Measurements from ENCODE around the gene R3HDML. TPM values are rescaled to one million over a fixed set of nuclear protein-coding genes. Genes with fewer than 3 reads are reported as not detected.

R3HDML gene
- total RNA-seq, 2 donors from 2014 or later, result not detected

GRCh38 chr20:44392088-44392775 lies 55.4 kb downstream of the R3HDML start:
- H3K27ac ChIP-seq, result no peak overlapping the region
- H3K36me3 ChIP-seq (replicated peaks in 1 of 2; ENCODE audit: insufficient read depth in 1 of 2, low read depth in 2 of 2), result no peaks in the 10 kb centered on the region
- H3K9me3 ChIP-seq, result no peaks in the 10 kb centered on the region
- 93 to 94% methylated on average over 8 of the region's 8 CpGs for WGBS, 2 donors
- no peaks in the 10 kb centered on the region for H3K27me3 ChIP-seq
- no peak for DNase-seq
- no peak for TF ChIP-seq CTCF (IDR thresholded peaks at IDR 0.05)
- TF ChIP-seq POLR2A (IDR thresholded peaks at IDR 0.05), result no peak
- no peak for ATAC-seq
- intact Hi-C loops (cut with DNase I), result no loop called here
- H3K4me1 ChIP-seq, result peaks cover 38% of the 10 kb centered on the region
- no peak overlapping the region for H3K4me3 ChIP-seq

- peaks cover 38% of the 10 kb centered on the region for H3K4me1 ChIP-seq
- WGBS, 2 donors, result 35% methylated on average over 5 of the region's 5 CpGs; no CpG with 5 or more reads in 1 of the 2 donors
- no peaks in the 10 kb centered on the region for H3K36me3 ChIP-seq (replicated peaks in 1 of 2; ENCODE audit: insufficient read depth in 1 of 2, low read depth in 2 of 2)
- TF ChIP-seq POLR2A (IDR thresholded peaks at IDR 0.05) (no peak), CTCF (IDR thresholded peaks at IDR 0.05) (no peak)
- DNase-seq (peak in 3 of 4 donors; percentile 19 to 50 (median 40)), ATAC-seq (no peak)
- no peak overlapping the region for H3K4me3 ChIP-seq
- H3K9me3 ChIP-seq, result no peaks in the 10 kb centered on the region
- H3K27ac ChIP-seq, result no peak overlapping the region
- no peaks in the 10 kb centered on the region for H3K27me3 ChIP-seq
- intact Hi-C loops (cut with DNase I), result no loop called here
Measured at GRCh38 chr20:44392776-44393607, 56.1 kb downstream of the R3HDML start.

DNA sequence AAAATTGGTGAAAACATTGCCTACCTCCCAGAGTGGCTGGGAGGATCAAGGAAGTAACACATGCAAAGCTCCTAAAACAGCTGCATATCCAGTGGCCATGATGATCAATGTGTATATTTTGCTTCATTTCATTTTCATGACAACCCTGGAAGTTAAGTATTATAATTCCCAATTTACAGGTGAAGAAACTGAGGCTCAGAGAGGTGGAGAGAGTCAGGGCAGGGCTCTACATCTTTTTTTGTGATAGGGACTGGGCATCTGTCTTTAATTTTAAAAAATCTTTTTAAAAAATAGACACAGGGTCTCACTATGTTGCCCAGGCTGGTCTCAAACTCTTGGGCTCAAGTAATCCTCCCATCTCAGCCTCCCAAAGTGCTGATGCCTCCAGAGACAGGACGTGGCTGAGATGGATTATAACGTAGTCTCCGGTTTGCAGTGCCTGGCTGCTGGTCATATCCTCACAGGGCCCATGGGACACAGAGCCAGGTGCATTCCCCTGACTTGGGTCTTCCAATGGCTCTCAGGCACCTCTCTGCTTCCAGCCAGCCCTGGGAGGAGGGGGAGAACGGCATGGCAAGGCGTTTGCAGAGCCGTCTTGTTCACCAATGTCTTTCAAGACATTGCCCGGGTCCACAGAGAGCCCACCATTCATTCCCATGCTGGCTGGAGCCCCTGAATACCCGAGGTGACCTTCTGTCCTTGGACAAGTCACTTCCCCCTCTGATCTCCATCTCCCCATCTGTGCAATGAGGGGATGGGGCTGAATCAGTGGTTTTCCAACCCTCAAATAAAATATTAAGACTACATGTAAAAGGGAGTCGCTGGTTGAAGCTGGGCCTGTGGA lies 57.0 kb downstream of the R3HDML start:
- 68 to 69% methylated on average over 8 to 9 of the region's 9 CpGs for WGBS, 2 donors
- Histone ChIP-seq H3K27ac (no peak overlapping the region), H3K27me3 (no peaks in the 10 kb centered on the region), H3K9me3 (no peaks in the 10 kb centered on the region), H3K4me3 (no peak overlapping the region), H3K36me3 (replicated peaks in 1 of 2; ENCODE audit: insufficient read depth in 1 of 2, low read depth in 2 of 2) (no peaks in the 10 kb centered on the region), H3K4me1 (peaks cover 32% of the 10 kb centered on the region)
- no peak for TF ChIP-seq CTCF (IDR thresholded peaks at IDR 0.05)
- TF ChIP-seq POLR2A (IDR thresholded peaks at IDR 0.05), result no peak
- DNase-seq (no peak), ATAC-seq (no peak)
- intact Hi-C loops (cut with DNase I), result no loop called here

DNA sequence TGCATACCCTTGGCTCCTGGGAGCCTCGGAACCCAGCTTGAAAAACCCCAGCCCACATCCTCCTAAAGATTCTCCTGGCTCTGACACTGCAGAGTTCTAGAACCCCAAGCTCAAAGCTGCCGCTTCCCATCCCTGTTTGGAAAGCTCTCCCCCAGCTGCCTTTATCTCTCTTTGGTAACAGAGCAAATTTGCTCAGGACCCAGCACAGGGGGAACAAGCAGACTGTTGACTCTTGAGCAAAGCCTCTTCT lies 57.5 kb downstream of the R3HDML start:
- 34 to 38% methylated on average over 2 of the region's 2 CpGs for WGBS, 2 donors
- Histone ChIP-seq H3K36me3 (replicated peaks in 1 of 2; ENCODE audit: insufficient read depth in 1 of 2, low read depth in 2 of 2) (no peaks in the 10 kb centered on the region), H3K4me3 (no peak overlapping the region), H3K4me1 (peaks cover 32% of the 10 kb centered on the region), H3K27ac (no peak overlapping the region), H3K27me3 (no peaks in the 10 kb centered on the region), H3K9me3 (no peaks in the 10 kb centered on the region)
- ATAC-seq, result no peak
- intact Hi-C loops (cut with DNase I), result no loop called here
- TF ChIP-seq CTCF (IDR thresholded peaks at IDR 0.05) (no peak), POLR2A (IDR thresholded peaks at IDR 0.05) (no peak)
- peak in 2 of 4 donors; percentile 31 to 43 for DNase-seq
